ENCODE data around the gene GGTLC1.
"Not testable (repeated sequence)": the region's sequence is repeated elsewhere in the genome, so short reads cannot be mapped to it uniquely, and the experiment has no call there.

GRCh38 chr20:23993440-23993839 is 4.9 kb upstream of the GGTLC1 start:
- TF ChIP-seq YY1 (IDR thresholded peaks at IDR 0.05; ENCODE audit: extremely low read depth, insufficient replicate concordance, low read depth, low read length); CEBPB (IDR thresholded peaks at IDR 0.05; ENCODE audit: low read depth); EZH2 (IDR thresholded peaks at IDR 0.05); ZNF274 (IDR thresholded peaks at IDR 0.05; ENCODE audit: low read depth, low read length); ZBTB33 (IDR thresholded peaks at IDR 0.05; ENCODE audit: extremely low read depth, insufficient replicate concordance, low read length); FOSL1 (IDR thresholded peaks at IDR 0.05; ENCODE audit: low read depth); POLR2A (IDR thresholded peaks at IDR 0.05; ENCODE audit: borderline replicate concordance, extremely low read depth, insufficient read depth, insufficient read length); EZH2phosphoT487 (IDR thresholded peaks at IDR 0.05; ENCODE audit: borderline replicate concordance); SIN3A (IDR thresholded peaks at IDR 0.05; ENCODE audit: low read depth); MAX (IDR thresholded peaks at IDR 0.05); POLR2AphosphoS5 (IDR thresholded peaks at IDR 0.05; ENCODE audit: low read depth, low read length): not testable (repeated sequence)
- TF ChIP-seq, protein P1, sequence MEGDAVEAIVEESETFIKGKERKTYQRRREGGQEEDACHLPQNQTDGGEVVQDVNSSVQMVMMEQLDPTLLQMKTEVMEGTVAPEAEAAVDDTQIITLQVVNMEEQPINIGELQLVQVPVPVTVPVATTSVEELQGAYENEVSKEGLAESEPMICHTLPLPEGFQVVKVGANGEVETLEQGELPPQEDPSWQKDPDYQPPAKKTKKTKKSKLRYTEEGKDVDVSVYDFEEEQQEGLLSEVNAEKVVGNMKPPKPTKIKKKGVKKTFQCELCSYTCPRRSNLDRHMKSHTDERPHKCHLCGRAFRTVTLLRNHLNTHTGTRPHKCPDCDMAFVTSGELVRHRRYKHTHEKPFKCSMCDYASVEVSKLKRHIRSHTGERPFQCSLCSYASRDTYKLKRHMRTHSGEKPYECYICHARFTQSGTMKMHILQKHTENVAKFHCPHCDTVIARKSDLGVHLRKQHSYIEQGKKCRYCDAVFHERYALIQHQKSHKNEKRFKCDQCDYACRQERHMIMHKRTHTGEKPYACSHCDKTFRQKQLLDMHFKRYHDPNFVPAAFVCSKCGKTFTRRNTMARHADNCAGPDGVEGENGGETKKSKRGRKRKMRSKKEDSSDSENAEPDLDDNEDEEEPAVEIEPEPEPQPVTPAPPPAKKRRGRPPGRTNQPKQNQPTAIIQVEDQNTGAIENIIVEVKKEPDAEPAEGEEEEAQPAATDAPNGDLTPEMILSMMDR (IDR thresholded peaks at IDR 0.05 in 2 of 3, conservative IDR thresholded peaks at IDR 0.05 in 1 of 3; ENCODE audit: borderline replicate concordance in 1 of 3, insufficient read depth in 1 of 3, low read depth in 2 of 3, low read length in 2 of 3) = not testable (repeated sequence)
- TF ChIP-seq, protein P2, sequence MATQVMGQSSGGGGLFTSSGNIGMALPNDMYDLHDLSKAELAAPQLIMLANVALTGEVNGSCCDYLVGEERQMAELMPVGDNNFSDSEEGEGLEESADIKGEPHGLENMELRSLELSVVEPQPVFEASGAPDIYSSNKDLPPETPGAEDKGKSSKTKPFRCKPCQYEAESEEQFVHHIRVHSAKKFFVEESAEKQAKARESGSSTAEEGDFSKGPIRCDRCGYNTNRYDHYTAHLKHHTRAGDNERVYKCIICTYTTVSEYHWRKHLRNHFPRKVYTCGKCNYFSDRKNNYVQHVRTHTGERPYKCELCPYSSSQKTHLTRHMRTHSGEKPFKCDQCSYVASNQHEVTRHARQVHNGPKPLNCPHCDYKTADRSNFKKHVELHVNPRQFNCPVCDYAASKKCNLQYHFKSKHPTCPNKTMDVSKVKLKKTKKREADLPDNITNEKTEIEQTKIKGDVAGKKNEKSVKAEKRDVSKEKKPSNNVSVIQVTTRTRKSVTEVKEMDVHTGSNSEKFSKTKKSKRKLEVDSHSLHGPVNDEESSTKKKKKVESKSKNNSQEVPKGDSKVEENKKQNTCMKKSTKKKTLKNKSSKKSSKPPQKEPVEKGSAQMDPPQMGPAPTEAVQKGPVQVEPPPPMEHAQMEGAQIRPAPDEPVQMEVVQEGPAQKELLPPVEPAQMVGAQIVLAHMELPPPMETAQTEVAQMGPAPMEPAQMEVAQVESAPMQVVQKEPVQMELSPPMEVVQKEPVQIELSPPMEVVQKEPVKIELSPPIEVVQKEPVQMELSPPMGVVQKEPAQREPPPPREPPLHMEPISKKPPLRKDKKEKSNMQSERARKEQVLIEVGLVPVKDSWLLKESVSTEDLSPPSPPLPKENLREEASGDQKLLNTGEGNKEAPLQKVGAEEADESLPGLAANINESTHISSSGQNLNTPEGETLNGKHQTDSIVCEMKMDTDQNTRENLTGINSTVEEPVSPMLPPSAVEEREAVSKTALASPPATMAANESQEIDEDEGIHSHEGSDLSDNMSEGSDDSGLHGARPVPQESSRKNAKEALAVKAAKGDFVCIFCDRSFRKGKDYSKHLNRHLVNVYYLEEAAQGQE (IDR thresholded peaks at IDR 0.05; ENCODE audit: low read depth) = not testable (repeated sequence)
- TF ChIP-seq, protein P3, sequence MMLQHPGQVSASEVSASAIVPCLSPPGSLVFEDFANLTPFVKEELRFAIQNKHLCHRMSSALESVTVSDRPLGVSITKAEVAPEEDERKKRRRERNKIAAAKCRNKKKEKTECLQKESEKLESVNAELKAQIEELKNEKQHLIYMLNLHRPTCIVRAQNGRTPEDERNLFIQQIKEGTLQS (IDR thresholded peaks at IDR 0.05) = not testable (repeated sequence)
